DMS114 treated with DMSO at 0.1 percent for 48 hours (cell line): Measurements from ENCODE around the gene MRPL43.
"Not testable (repeated sequence)": the region's sequence is repeated elsewhere in the genome, so short reads cannot be mapped to it uniquely, and the experiment has no call there.

Experiments used
- DNase-seq: peaks from one replicate; lab custom pipeline; 2025; ENCODE audit not compliant: unreplicated experiment; lab: John Stamatoyannopoulos, UW

The MRPL43 gene

DNA sequence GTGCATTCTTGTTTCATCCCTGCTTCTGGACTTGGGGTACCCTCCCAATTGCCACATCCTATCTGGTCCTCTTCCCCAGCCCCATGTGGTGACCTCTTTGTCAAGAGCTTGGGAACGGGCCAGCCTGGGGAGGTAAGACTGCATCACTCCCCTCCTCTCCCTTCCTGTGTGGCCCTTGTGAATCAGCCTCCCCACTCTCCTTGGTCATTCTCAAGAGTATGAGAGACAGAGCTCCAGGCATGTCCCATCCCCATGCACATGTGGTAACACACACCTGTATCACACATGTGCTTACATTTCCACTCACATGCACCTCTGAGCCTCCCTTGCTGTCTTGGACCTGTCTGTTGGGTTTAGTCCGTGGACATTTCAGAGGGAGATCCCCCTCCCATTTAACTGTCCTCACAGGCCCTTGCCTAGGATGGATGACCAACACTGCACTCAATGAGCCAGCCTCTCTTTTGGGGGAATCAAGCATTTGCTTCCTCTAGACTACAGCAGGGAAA is 2.6 kb downstream of the MRPL43 start:
- no peak for DNase-seq

DNA sequence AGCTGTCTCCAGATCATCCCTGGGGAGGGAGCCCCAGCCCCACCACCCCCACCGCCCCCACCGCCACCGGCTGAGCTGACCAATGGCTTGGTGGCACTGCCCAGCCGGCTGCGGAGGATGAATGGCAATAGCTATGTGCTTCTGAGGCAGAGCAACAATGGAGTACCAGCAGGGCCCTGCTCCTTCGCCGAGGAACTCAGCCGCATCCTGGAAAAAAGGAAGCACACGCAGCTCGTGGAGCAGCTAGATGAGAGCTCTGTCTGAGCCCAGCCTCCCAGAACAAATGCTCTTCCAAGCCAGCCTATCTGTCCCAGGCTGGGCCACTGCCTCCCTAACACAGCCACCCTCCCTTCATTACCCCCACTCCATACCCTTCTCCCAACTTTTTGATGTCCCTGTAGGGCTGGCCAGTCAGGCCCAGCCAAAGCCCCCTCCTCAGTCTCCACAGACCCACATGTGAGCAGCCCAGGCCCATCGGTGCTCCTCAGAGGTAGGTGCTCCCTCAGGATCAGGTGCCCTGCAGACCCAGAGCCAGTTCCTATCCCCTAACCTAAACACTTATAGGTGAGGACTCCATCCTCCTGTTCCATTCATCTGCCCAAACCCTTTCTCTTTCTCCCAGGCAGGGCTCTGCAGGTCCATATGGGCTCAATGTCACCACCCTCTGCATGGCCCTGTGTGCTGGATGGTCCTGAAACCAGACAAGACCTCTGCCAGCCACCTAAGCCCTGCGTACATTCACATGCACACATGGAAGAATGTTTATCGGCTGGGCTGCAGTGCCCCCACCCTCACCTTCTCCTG is 3.2 kb downstream of the MRPL43 start:
- DNase-seq, result no peak

DNA sequence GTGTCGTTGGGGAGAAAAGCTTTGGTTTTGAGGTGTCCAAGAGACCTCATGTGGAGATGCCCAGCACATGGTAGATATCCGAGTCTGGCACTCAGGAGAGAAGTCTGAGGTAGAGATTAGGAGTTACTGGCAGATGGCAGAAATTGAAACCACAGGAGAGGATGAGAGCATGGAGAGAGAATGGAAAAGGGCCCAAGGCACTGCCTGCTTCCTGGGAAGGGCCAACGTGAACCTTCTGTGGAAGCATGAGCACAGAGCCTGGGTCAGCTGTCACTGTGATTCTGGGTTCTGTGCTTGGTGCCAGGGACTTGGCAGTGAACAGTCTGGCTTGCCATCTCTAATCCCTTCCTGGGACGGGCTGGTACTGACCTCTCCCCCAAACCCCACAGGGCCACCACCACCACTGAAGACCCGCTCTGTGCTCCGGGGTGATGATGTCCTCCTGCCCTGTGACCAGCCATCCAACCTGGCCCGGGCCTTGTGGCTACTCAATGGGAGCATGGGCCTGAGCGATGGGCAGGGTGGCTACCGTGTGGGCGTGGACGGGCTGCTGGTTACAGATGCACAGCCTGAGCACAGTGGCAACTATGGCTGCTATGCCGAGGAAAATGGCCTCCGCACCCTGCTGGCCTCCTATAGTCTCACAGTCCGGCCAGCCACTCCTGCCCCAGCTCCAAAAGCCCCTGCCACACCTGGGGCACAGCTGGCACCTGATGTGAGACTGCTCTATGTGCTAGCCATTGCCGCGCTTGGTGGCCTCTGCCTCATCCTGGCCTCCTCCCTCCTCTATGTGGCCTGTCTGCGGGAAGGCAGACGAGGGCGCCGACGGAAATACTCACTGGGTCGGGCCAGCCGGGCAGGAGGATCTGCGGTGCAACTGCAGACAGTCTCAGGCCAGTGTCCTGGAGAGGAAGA is 4.1 kb downstream of the MRPL43 start:
- DNase-seq, result no peak

DNA sequence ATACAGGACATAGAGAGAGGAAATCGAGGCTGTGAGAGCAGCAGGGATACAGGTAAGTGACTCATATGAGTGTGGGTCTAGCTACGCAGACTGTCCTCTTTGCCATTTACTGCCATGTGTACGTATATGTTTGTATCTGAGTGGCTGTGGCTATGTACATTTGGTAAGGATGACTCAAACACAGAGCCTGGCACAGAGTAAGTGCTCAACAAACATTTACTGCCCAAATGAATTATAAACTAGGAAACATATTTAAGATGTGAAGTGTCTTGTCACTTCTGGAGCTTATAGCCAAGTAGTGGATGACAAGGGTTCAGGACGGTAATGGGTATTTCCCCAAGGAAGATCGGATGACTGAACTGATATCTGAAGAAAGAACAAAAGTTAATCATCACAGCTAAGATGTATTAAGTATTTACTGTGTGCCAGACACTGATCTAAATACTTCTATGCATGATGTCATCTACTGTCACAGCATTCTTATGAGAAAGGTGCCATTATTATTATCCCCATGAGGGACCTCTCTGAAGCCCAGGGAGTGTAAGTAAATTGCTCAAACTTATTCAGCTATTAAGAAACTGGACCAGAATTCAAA is 6.0 kb downstream of the MRPL43 start:
- DNase-seq, result no peak

DNA sequence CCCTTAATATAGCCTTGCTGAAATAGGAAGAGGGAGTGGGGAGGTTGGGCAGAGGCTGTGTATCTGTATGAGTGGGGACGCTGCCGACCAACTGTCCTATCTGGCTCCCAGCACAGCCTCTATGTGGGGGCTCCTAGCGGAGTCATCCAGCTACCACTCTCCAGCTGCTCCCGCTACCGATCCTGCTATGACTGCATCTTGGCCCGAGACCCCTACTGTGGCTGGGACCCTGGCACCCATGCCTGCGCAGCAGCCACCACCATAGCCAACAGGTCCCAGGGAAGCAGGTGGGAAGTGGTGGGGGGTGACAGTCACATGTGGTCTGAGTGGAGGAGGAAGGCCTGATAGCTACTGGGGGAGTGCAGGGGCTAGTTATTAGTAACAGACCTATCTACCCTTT is 6.6 kb downstream of the MRPL43 start:
- DNase-seq, result no peak

DNA sequence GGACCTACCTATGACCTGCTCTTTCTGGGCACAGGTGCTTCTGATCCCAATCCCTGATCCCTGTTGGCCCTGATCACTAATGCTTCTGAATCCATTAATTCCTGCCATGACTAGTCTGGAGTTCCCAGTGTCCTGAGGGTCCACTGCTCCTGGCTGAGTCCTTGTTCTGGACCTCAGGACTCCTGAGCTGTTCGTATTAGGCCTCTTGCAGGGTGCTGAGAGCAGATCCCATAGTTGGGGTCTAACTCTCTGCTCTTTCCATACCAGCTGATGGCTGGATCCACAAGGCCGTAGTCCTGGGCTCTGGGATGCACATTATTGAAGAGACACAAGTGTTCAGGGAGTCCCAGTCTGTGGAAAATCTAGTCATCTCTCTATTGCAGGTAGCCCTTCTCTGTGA is 7.0 kb downstream of the MRPL43 start:
- no peak for DNase-seq

DNA sequence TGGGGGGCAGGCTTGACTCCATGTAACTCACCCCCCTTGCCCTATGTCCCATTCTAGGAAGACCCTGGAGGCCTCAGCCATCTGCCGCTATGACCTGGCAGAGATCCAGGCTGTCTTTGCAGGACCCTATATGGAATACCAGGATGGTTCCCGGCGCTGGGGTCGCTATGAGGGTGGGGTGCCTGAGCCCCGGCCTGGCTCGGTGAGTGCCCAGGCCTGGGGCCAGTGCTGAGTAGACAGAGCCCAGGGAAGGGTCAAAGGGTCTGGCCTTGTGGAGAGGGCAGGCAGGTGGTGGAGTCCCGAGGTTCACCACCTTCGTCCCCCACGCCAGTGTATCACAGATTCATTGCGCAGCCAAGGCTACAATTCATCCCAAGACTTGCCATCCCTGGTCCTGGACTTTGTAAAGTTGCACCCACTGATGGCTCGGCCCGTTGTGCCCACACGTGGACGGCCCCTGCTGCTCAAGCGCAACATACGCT is 7.5 kb downstream of the MRPL43 start:
- DNase-seq, result no peak

DNA sequence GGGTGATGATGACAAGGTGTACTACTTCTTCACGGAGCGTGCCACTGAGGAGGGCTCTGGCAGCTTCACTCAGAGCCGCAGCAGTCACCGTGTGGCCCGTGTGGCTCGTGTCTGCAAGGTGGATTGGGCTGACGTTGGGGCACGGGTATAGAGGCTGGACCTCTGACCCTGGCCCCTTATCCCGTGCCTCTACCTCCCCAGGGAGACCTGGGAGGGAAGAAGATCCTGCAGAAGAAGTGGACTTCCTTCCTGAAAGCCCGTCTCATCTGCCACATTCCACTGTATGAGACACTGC is 8.4 kb downstream of the MRPL43 start:
- no peak for DNase-seq

DNA sequence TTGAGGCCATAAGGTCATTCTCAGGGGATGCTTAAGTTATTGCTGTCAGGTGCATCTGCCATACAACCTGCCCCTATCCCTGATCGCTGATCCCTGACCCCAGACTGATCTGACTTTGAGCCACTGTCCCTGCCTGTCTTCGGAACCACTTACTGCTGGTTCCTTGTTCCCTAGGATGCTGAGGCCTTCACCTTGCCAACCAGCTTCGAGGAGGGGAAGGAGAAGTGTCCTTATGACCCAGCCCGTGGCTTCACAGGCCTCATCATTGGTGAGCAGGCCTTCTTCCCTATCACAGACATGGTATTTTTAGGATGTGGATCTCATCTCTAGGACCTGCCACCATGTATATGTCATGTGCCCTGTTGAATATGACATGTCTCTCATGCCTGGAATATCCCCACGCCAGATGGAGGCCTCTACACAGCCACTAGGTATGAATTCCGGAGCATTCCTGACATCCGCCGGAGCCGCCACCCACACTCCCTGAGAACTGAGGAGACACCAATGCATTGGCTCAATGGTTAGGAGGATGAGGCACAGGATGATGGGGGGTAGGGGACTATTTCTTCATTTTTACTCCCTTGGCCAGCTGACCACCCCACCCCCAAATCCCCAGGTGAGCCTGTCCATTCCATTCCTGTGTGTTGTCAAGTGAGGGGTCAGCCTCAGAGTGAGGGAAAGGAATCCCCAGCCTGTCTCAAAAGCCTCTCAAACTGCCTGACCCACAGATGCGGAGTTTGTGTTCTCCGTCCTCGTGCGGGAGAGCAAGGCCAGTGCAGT is 9.0 kb downstream of the MRPL43 start:
- no peak for DNase-seq

DNA sequence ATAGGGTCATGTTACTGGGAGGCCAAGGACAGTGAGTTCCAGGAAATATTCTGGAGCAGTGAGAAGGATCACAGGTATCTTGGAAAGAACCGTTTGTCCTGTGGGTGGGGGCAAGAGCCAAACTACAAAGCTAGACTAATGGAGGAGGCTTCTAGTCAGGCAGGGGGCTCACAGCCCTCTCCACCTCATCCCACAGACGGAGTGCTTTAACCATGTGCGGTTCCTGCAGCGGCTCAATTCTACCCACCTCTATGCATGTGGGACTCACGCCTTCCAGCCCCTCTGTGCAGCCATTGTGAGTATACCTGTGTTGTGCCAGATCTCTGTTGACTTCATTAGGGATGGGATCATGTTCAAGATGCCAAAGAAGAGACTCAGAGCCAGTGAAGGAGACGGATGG is 9.9 kb downstream of the MRPL43 start:
- DNase-seq, result no peak

DNA sequence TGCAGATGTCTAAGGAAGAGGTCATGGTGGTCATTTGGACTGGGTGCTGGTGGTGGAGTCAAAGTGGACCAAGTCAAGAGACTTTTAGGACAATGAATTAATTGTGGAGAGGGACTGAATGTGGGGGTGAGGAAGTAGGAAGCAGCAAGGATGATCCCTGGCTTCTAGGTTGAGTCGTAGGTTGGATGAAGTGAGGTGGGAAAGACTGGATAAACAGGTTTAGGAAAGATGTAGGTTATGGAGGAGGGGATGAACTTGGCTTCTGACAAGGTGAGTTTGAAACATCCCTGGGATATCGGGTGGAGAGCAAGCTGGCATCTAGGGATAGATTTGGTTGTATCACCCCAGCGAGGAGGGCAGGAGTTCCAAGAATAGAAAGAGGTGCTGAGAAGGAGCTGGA is 10.4 kb downstream of the MRPL43 start:
- no peak for DNase-seq

DNA sequence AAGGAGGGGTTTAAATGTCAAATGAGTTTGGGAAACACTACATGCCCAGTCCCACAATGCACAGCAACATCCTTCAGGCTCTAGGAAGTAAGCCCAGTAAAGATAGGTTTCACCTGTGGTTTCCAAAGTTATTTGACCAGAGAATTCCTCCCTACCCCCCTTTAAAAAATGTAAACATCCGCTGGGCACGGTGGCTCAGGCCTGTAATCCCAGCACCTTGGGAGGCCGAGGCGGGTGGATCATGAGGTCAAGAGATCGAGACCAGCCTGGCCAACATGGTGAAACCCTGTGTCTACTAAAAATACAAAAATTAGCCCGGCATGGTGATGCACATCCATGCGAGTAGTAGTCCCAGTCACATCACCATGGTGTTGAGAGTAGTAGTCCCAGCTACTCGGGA is 11.9 kb downstream of the MRPL43 start:
- DNase-seq, result not testable (repeated sequence)

DNA sequence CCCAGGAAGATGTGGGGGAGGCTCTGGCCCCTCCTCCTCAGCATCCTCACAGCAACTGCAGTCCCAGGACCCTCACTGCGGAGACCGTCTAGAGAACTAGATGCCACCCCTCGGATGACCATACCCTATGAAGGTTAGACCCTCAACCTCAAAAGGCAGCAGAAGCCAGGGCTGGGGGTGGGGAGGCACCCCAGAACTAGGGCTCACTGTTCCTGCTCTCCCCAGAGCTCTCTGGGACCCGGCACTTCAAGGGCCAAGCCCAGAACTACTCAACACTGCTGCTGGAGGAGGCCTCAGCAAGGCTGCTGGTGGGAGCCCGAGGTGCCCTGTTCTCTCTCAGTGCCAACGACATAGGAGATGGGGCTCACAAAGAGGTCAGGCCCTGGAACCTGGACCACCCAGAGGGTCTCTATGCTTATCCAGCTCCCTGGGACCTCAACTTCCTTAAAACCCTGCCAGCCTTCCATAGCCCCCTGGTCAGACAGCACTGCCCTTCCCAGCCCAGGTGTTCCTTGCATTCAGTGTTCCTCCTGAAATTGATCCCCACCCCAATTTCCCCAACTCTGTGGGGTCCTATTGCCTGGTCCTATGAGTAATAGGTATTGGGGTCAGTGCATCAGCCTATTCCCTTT is 14.3 kb downstream of the MRPL43 start:
- DNase-seq, result no peak

DNA sequence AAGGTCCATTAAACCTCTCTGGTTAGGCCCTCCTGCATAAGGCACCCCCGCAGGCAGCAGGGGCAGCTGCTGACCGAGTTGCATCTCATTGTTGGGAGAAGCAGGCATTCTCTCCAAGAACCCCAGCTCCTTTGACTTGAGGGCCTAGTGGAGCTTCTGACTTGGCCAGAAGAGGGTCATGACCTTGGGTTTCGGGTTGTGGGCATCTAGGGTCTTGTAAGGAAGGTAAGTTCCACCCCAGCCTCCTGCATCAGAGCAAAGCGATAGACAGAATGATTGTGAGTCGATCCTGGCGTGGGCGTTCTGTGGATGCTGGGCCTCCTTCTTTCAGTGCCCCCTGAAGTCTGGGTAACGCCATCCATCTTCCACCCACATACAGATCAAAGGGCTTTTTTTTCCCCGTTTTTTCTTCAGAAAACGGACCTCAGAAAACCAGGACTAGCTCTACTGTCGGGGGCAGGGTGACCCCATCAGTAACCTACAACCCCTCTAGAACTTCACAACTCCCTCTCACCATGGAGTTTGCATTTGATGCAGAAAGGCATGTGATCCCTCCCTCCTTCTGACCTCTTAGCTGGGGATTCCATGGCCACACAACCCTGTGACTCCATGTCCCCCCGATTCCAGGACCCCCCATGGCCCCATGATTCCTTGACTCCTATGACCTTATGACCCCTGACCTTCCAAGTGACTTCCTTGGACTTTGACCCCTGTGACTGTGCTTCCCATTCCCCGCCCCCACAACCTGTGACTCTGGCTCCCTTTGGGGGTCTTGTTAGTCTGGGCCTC is 15.0 kb downstream of the MRPL43 start:
- no peak for DNase-seq

DNA sequence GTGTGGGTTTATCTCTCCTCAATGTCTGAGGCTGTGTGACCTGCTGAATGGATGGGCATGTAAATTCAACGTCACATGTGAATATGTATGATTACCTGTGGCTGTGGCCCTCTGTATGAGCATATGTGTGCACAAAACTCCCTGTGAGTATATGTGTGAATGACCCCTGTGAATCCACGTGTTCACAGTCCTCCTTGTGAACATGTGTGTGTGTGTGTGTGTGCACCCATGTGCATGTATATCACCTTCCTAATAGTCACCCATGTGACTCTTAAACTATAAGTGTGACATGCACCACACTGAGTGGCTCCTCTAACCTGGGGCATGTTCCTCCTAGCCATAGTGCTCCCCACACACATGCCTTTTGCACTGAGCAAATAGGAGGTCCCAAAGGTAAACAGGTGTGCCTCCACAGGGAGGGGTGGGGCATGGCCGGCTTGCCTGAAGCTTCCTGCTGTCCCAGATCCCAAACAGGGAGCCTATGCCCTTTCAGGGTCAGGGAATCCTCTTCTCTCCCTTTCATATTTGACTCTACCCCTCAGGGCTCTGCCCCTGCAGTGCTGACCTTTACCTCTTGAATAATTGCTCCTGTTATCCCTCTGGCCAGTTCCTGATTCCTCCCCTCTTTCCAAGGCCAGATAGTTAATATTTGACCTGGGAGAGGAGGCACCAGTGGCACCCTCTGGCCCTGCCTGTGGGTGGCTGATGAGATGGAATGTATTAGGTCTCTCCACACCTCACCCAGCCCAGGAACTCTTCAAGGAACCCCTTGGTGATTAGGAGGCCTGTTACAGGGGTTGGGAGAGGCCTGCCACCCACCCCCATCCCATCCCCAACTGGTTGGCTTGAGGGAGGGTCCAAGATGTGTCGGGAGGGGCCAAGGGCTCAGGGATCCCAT is 16.1 kb downstream of the MRPL43 start:
- no peak for DNase-seq

DNA sequence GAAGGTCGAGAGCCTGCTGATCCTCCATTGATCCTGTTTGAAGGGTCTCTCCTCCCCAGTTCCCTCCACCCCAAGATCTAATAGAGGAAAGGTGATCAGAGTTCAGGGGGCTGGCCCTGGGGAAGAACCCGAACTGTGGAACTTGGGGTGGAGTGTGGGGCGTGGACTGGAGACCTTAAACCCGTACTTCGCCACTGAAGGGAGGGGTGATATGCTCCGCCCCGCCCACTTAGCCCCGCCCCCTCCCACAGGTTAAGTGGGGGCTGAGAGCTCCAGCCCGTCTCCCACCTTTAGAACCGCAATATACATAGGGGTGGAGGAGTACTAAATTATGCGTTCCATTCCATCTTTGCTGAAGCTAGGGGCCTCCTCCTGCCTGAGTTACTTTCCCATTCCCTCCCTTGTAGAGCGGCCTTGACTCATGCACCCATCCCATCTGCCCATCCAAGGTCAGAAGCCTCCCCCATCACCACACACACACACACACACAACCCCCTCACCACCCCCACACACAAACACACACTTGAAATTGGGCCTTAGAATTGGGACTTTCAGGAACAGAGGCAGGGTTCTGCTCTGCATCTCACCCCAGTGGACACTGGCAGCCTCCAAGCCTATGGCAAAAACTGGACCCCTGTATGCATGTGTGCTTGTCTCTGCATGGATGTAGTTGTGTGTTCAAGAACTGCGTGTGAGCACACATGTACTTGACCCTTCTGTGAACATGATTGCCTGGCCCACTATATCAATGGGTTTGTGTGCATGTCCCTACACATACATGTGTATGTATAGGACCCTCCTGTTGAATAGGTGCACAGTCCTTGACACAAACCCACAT is 17.0 kb downstream of the MRPL43 start:
- DNase-seq, result no peak

DNA sequence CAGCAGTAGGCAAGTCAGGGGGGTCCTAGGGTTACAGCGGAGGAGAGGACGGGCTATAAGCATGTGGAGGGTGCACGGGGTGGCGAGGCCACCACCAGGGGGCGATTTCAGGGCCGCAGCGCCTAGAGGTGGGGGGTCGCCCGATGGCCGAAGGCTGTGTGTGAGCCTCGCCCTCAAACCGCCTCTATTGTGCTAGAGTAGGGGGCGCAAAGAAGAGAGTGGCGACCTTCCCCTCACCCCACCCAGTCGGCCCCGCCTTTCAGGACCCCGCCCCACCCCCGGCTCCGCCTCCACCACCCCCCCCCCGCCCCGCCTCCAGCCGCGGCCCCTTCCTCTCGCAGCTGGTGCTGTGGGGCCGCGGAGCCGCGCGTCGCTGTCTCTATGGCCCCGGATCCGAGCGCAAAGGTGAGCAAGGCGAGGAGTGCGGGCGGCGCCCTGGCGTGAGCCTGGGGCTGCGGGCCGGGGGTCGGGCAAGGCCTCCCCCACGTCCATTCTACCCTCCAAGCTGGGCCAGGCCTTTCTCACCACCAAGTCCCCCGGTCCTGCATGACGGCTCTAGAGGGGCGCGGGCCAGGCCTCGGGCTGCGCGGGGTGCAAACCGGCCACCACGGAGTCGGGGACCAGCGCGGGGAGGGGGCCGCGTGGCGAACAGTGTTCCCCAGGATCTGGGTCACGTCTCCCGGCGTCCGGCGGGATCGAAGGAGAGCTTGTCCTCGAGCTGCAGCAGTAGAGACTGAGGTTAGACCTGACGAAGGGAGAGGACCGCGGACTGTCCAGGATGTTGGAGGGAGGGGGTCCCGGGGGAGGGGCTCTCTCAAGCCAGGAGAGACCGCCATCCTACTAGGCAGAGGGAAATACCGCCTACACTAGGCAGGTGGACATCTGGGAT is 17.9 kb downstream of the MRPL43 start, which contains the start of gene SEMA4G:
SEMA4G (plus strand) TSS at position 318 of the 889 bp plus-strand sequence. CDS start 3,409 bp downstream, outside the sequence.
- DNase-seq, result peak; percentile 33
